ENCODE measurements around the gene SPATA9. TPM values are rescaled to one million over a fixed set of nuclear protein-coding genes. Genes with fewer than 3 reads are reported as not detected.

Gene SPATA9
- total and polyA plus RNA-seq, 2 of the 8 experiments (the other 6 are each of a cell fraction or from before 2014, with no cell fraction given) = not detected

DNA sequence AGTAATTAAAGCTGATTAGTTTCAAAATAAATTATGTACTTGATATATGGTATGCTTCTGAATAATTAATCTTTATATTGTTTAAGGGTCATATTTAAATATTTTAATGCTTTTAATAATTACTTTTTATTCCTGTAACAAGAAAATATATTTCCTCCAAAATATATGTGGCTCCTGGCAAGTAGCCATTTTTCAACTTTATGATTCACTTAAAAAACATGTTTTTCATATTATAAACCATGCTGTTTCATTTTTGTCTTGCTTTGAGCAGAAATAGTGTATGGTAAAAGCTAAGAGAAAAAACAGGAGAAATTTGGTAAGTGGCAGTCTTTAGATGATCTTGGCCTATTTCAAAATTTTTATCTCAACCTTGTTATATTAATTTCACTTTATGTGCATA lies 14.6 kb downstream of the SPATA9 start (continued):
- TF ChIP-seq EZH2 (IDR thresholded peaks at IDR 0.05; ENCODE audit: low read depth, low read length, severe bottlenecking) = no peak

DNA sequence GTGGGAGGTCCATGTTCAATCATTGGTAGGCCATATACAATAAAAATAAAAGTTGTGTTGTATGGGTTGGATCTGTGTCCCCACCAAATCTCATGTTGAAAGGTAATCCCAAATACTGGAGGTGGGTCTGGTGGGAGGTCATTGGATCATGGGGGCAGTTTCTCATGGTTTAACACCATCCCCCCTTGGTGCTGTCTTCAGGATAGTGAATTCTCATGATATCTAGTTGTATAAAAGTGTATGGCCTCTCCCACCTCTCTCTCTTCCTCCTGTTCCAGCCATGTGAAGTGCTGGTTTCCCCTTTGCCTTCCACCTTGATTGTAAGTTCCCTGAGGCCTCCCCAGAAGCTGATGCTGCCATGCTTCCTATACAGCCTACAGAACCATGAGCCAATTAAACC lies 15.1 kb downstream of the SPATA9 start:
- H3K14ac ChIP-seq (ENCODE audit: insufficient read length) = no peak overlapping the region
- H3K18ac ChIP-seq (ENCODE audit: extremely low read depth, low read length) = no peak overlapping the region
- H3K27me3 ChIP-seq (replicated peaks in 1 of 4; ENCODE audit: control insufficient read depth in 3 of 4, extremely low read depth in 1 of 4, insufficient read depth in 3 of 4, low read length in 3 of 4) = no peaks in the 10 kb centered on the region
- no peak overlapping the region for H3K4ac ChIP-seq (replicated peaks; ENCODE audit: insufficient read length, low read depth, low read length)
- no peak overlapping the region for H2BK5ac ChIP-seq (ENCODE audit: low read depth, low read length)
- no peak overlapping the region for H3K56ac ChIP-seq (replicated peaks; ENCODE audit: insufficient read length, low read depth, low read length)
- H2BK120ac ChIP-seq (replicated peaks; ENCODE audit: low read depth, low read length) = no peak overlapping the region
- H4K8ac ChIP-seq (ENCODE audit: extremely low read depth, insufficient read depth, low read length) = no peak overlapping the region
- H2AFZ ChIP-seq (ENCODE audit: low read length) = no peak overlapping the region
- no peak overlapping the region for H4K91ac ChIP-seq (replicated peaks; ENCODE audit: insufficient read length, low read length)
- no peaks in the 10 kb centered on the region for H3K79me1 ChIP-seq (ENCODE audit: low read depth, low read length)
- no peak overlapping the region for H2AK5ac ChIP-seq (ENCODE audit: low read depth, low read length)
- CTCF ChIA-PET (ENCODE audit: partially characterized antibody) = interaction anchor here (0.7 to 4.4 kb wide), 4 partner anchors 21 to 104 kb away, joined by 3 to 28 read pairs (median 4); partner anchors contain the start of gene RFESD
- H2BK20ac ChIP-seq (ENCODE audit: low read length) = no peak overlapping the region
- H3K4me3 ChIP-seq (ENCODE audit: extremely low read depth in 1 of 4, insufficient read depth in 2 of 4, low read depth in 3 of 4, low read length in 4 of 4) = no peak overlapping the region
- H3K9ac ChIP-seq (replicated peaks in 1 of 4; ENCODE audit: extremely low read depth in 1 of 4, low read depth in 3 of 4, low read length in 3 of 4) = no peak overlapping the region
- no peaks in the 10 kb centered on the region for H3K36me3 ChIP-seq (ENCODE audit: control insufficient read depth in 2 of 4, insufficient read depth in 4 of 4, low read length in 3 of 4)
- no peak overlapping the region for H4K5ac ChIP-seq (ENCODE audit: insufficient read length, low read depth, low read length)
- no peak overlapping the region for H3K23ac ChIP-seq (ENCODE audit: insufficient read length)
- FAIRE-seq (no peak), DNase-seq (ENCODE audit: low read depth in 1 of 2, low spot score in 2 of 2) (no peak)
- no peaks in the 10 kb centered on the region for H4K20me1 ChIP-seq (replicated peaks in 1 of 2; ENCODE audit: control insufficient read depth in 1 of 2, insufficient read depth in 2 of 2, low read length in 2 of 2)
- no peaks in the 10 kb centered on the region for H3K4me1 ChIP-seq (replicated peaks in 1 of 4; ENCODE audit: control insufficient read depth in 3 of 4, insufficient read depth in 4 of 4, low read length in 3 of 4)
- no peaks in the 10 kb centered on the region for H3K79me2 ChIP-seq (ENCODE audit: control insufficient read depth in 1 of 2, insufficient read depth in 2 of 2, low read length in 2 of 2)
- H3K27ac ChIP-seq (ENCODE audit: low read depth, low read length) = no peak overlapping the region
- H2BK15ac ChIP-seq (ENCODE audit: low read length) = no peak overlapping the region
- POLR2A ChIA-PET (ENCODE audit: partially characterized antibody) = interaction anchor here (1.2 kb wide), 1 partner anchor 43 kb away, joined by 3 read pairs; no protein-coding TSS in a partner anchor
- H3K4me2 ChIP-seq (ENCODE audit: insufficient read depth in 1 of 2, low read depth in 2 of 2, low read length in 2 of 2) = no peak overlapping the region
- H2BK12ac ChIP-seq (ENCODE audit: low read depth, low read length) = no peak overlapping the region
- no peaks in the 10 kb centered on the region for H3K9me3 ChIP-seq (ENCODE audit: insufficient read depth in 2 of 2, low read depth in 1 of 2, low read length in 1 of 2)
- no peaks in the 10 kb centered on the region for H3K23me2 ChIP-seq (ENCODE audit: low read depth, low read length)
- TF ChIP-seq RXRA (IDR thresholded peaks at IDR 0.05; ENCODE audit: insufficient read depth, low read depth, low read length) = no peak
